ENCODE data around the gene ULK3.

ULK3 gene

GRCh38 chr15:74867466-74868038 lies 24.6 kb upstream of the ULK3 start:
- DNase-seq (ENCODE audit: low read depth): no peak

- DNase-seq (ENCODE audit: low read depth): no peak
Observed at GRCh38 chr15:74866090-74866489, 23.1 kb upstream of the ULK3 start.

GRCh38 chr15:74865316-74865715 lies 22.4 kb upstream of the ULK3 start:
- no peak for DNase-seq (ENCODE audit: low read depth)

GRCh38 chr15:74864296-74864695 lies 21.3 kb upstream of the ULK3 start:
- DNase-seq (ENCODE audit: low read depth): no peak

- DNase-seq (ENCODE audit: low read depth): no peak
Observed at GRCh38 chr15:74863239-74864056, 20.5 kb upstream of the ULK3 start.

GRCh38 chr15:74858369-74858740 lies 15.4 kb upstream of the ULK3 start:
- no peak for DNase-seq (ENCODE audit: low read depth)

- no peak for DNase-seq (ENCODE audit: low read depth)
Observed at GRCh38 chr15:74857671-74858368, 14.9 kb upstream of the ULK3 start.

GRCh38 chr15:74857082-74857655 lies 14.2 kb upstream of the ULK3 start:
- no peak for DNase-seq (ENCODE audit: low read depth)

- no peak for DNase-seq (ENCODE audit: low read depth)
Observed at GRCh38 chr15:74856537-74856936, 13.6 kb upstream of the ULK3 start.

GRCh38 chr15:74855857-74856256 lies 12.9 kb upstream of the ULK3 start:
- DNase-seq (ENCODE audit: low read depth): no peak

- no peak for DNase-seq (ENCODE audit: low read depth)
Observed at GRCh38 chr15:74854453-74855022, 11.6 kb upstream of the ULK3 start.

- DNase-seq (ENCODE audit: low read depth): no peak
Observed at GRCh38 chr15:74851960-74852359, 9.0 kb upstream of the ULK3 start.

GRCh38 chr15:74850393-74850792 lies 7.4 kb upstream of the ULK3 start:
- no peak for DNase-seq (ENCODE audit: low read depth)

GRCh38 chr15:74847432-74847831 lies 4.5 kb upstream of the ULK3 start:
- DNase-seq (ENCODE audit: low read depth): no peak

GRCh38 chr15:74845581-74845980 lies 2.6 kb upstream of the ULK3 start:
- DNase-seq (ENCODE audit: low read depth): no peak

- no peak for DNase-seq (ENCODE audit: low read depth)
Observed at GRCh38 chr15:74845208-74845568, 2.2 kb upstream of the ULK3 start.

GRCh38 chr15:74844319-74845207 lies 1.6 kb upstream of the ULK3 start:
- DNase-seq (ENCODE audit: low read depth): no peak

GRCh38 chr15:74843891-74844299 lies 939 bp upstream of the ULK3 start:
- no peak for DNase-seq (ENCODE audit: low read depth)

- DNase-seq (ENCODE audit: low read depth): no peak
Observed at GRCh38 chr15:74843445-74843828, 481 bp upstream of the ULK3 start.

- no peak for DNase-seq (ENCODE audit: low read depth)
Observed at GRCh38 chr15:74841891-74842373, 1.0 kb downstream of the ULK3 start.

Measured in HS-5 (cell line).